Measurements from ENCODE around the gene ATG7.

DNA sequence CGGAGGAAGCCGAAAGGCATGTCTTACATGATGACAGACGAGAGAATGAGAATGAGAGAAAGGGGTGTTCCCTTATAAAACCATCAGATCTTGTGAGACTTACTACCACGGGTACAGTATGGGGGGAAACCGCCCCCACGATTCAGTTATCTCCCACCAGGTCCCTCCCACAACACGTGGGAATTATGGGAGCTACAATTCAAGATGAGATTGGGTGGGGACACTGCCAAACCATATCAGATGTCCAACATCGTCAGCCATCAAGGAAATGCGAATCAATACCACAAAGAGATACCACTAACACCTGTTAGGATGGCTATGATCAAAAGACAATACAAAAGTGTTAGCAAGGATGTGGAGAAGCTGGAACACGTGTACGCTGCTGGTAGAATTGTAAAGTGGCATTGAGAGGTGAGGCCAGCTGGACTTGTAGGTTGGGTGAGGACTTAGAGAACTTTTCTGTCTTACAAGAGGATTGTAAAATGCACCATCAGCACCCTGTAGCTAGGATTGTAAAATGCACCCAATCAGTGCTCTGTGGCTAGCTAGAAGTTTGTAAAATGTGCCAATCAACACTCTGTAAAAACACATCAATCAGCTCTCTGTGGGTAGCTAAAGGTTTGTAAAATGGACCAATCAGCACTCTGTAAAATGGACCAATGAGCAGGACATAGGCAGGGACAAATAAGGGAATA is 334.0 kb downstream of the ATG7 start:
- TF ChIP-seq CTCF (IDR thresholded peaks at IDR 0.05) (no peak), EZH2 (IDR thresholded peaks at IDR 0.05) (no peak)

Measured in neural progenitor cell (in vitro differentiated cells).